SK-N-SH (cell line): Measurements from ENCODE around the gene LPAR1.

ENCODE experiments used
- CHD2 ChIP-seq: fragments of 150-350 bp; IDR thresholded peaks from 2 replicates; pipeline ENCODE4 v1.6.1; 2018; ENCODE audit warnings: low read length; ENCODE audit not compliant: partially characterized antibody
- CTCF ChIP-seq: fragments of 200-600 bp; sonication (generic); IDR thresholded peaks from 2 replicates; pipeline ENCODE4 v1.6.1; 2017; ENCODE audit warnings: antibody characterized with exemption, mild to moderate bottlenecking, moderate library complexity
- JUND ChIP-seq: IDR thresholded peaks from 2 replicates; pipeline ENCODE4 v1.4.0; 2012
- MXI1 ChIP-seq: IDR thresholded peaks from 2 replicates; pipeline ENCODE4 v1.6.1; 2012; ENCODE audit warnings: mild to moderate bottlenecking, low read depth, low read length, improper control_type of control experiment
- PBX3 ChIP-seq: IDR thresholded peaks from 2 replicates; pipeline ENCODE4; 2012
- RCOR1 ChIP-seq: fragments of 150-350 bp; IDR thresholded peaks from 2 replicates; pipeline ENCODE4 v1.6.1; 2017; ENCODE audit warnings: antibody characterized with exemption, low read length
- RFX5 ChIP-seq: IDR thresholded peaks from 2 replicates; pipeline ENCODE4 v1.6.1; 2012; ENCODE audit warnings: mild to moderate bottlenecking, improper control_type of control experiment, low read length
- RXRA ChIP-seq: IDR thresholded peaks from 2 replicates; pipeline ENCODE4 v1.4.0; 2012; ENCODE audit warnings: low read depth, mild to moderate bottlenecking, borderline replicate concordance
- TAF1 ChIP-seq: IDR thresholded peaks from 2 replicates; pipeline ENCODE4 v1.6.1; 2012; ENCODE audit warnings: low read depth, mild to moderate bottlenecking, low read length, moderate library complexity, borderline replicate concordance
- YY1 ChIP-seq: IDR thresholded peaks from 2 replicates; pipeline ENCODE4 v1.4.0; 2012; ENCODE audit warnings: low read depth, mild to moderate bottlenecking

- no peak for TF ChIP-seq PBX3
- TF ChIP-seq CHD2, result no peak
- no peak for TF ChIP-seq CTCF
- no peak for TF ChIP-seq JUND
- no peak for TF ChIP-seq TAF1
- TF ChIP-seq YY1, result no peak
- no peak for TF ChIP-seq RFX5
- TF ChIP-seq MXI1, result no peak
- no peak for TF ChIP-seq RCOR1
- no peak for TF ChIP-seq RXRA
Observed at GRCh38 chr9:110898866-110899265, 139.4 kb downstream of the LPAR1 start.
